GM12864 (cell line): ENCODE data around the gene AP5S1.

ENCODE experiments used
- DNase-seq: peaks from one replicate; pipeline ENCODE4 v3.0.0-alpha.2; 2011; ENCODE audit warnings: low read depth
- H3K4me3 ChIP-seq: 2 replicates; pipeline ENCODE4 v1.5.1; 2011; ENCODE audit warnings: mild to moderate bottlenecking, low read depth, low read length, control low read depth
- CTCF ChIP-seq: IDR thresholded peaks from 2 replicates; pipeline ENCODE4 v1.5.1; 2011; ENCODE audit warnings: low read depth, mild to moderate bottlenecking, moderate library complexity, low read length, control low read depth, inconsistent platforms; ENCODE audit errors: missing control alignments

The AP5S1 gene

GRCh38 chr20:3820048-3820900 is at the start of gene AP5S1:
AP5S1 (plus strand) TSS chr20:3820547; CDS start chr20:3822118, 1,571 bp downstream.
- H3K4me3 ChIP-seq = peak within 1 kb of the TSS; percentile 78
- peak; percentile 87 for TF ChIP-seq CTCF
- DNase-seq = peak; percentile 89

GRCh38 chr20:3771552-3772058 is 48.7 kb upstream of the AP5S1 start:
- DNase-seq = no peak
- no peak for TF ChIP-seq CTCF
- H3K4me3 ChIP-seq = no peak overlapping the region

- DNase-seq = no peak
- H3K4me3 ChIP-seq = no peak overlapping the region
- no peak for TF ChIP-seq CTCF
These were observed 44.8 kb upstream of the AP5S1 start for GRCh38 chr20:3775457-3776108.

GRCh38 chr20:3777381-3777715 is 43.0 kb upstream of the AP5S1 start:
- H3K4me3 ChIP-seq = peak overlapping the region; percentile 32
- no peak for TF ChIP-seq CTCF
- DNase-seq = no peak

- DNase-seq = no peak
- H3K4me3 ChIP-seq = peak overlapping the region; percentile 32
- TF ChIP-seq CTCF = no peak
These were observed 42.4 kb upstream of the AP5S1 start for GRCh38 chr20:3777716-3778629.

GRCh38 chr20:3778976-3779375 is 41.4 kb upstream of the AP5S1 start:
- DNase-seq = no peak

More at GRCh38 chr20:3778976-3779375, 41.4 kb upstream of the AP5S1 start:
- H3K4me3 ChIP-seq = no peak overlapping the region
- TF ChIP-seq CTCF = no peak
